Measurements from ENCODE around the gene ZNF660.
"Not testable (repeated sequence)": the region's sequence is repeated elsewhere in the genome, so short reads cannot be mapped to it uniquely, and the experiment has no call there.

ZNF660 gene

GRCh38 chr3:44584646-44585501 lies at the start of gene ZNF660:
ZNF660 (plus strand) TSS chr3:44584964; CDS start chr3:44594194, 9,230 bp downstream.
- no peak for DNase-seq (ENCODE audit: low read depth in 2 of 2)

- DNase-seq (ENCODE audit: low read depth in 2 of 2), result no peak
Measured at GRCh38 chr3:44535364-44535763, 49.4 kb upstream of the ZNF660 start.

GRCh38 chr3:44544811-44545210 lies 40.0 kb upstream of the ZNF660 start:
- not testable (repeated sequence) for DNase-seq (ENCODE audit: low read depth in 2 of 2)

DNA sequence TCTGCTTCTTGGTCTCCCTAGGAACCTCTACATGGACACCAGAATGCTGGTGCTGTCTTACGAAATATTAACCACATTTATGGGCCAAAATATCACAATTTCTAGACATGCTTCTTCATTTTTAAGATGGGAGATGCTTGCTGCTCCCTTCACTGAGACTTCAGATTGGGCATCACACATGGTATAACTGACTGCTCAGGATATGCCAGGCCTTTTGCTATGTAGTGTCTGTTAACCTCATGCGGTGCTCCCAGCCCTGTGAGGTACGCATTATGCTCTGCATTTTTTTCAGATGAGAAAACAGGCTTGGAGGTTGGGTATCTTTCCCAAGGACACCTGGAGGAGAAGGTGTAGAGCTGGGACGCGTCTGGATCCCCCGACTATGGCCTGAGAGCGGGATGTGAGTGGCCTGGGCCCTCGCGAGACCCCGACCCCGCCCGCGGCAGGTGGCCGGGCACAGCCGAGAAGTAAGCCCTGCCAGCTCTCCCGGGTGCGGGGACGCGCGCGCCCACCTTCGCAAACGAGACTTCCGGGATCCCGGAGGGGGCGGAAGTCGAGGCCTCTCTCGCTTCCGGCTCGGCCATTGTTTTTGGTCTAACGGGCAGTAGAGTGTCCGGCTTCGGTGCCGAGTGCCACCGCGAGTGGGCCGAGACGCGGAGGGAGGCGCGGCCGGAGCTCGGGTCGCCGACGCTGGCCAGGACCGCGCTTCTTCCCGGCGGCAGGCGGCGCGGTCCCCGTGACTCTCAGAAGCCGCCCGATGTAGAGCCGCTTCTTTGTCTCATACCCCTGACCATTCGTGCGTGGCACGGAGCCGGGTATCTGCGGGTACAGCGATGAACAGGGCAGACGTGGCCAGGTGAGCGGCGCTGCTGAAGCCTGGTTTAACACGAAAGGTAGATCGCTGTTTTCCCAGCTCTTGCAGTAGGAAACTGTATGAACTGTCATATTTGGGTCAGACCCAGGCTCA lies 29.9 kb upstream of the ZNF660 start, which contains the start of gene ZKSCAN7:
Gene ZKSCAN7, plus strand, starts transcription at position 568 of the 967 bp plus-strand sequence. CDS start 1,855 bp downstream, outside the sequence.
- peak in 1 of 2 donors; percentile 28 for DNase-seq (ENCODE audit: low read depth in 2 of 2)

DNA sequence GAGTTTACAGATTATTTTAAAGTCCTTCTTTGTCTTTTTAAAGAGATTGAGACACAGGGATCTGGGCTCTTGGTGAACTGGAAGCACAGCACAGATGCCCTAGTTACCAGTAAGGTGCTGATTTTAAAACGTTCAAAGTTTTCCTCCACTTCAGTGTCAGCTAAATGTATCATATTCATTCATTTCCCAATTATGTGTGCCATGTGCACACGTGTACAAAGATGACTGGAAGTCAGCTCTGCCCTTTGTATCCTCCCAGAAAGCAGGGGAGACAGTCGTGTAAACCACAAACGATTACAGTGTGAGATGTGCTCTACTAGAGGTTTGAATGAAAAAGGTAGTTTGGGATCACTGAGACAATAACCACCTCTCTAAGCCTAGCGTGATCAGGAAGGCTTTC lies 29.0 kb upstream of the ZNF660 start:
- no peak for DNase-seq (ENCODE audit: low read depth in 2 of 2)

GRCh38 chr3:44557074-44557473 lies 27.7 kb upstream of the ZNF660 start:
- DNase-seq (ENCODE audit: low read depth in 2 of 2), result no peak

DNA sequence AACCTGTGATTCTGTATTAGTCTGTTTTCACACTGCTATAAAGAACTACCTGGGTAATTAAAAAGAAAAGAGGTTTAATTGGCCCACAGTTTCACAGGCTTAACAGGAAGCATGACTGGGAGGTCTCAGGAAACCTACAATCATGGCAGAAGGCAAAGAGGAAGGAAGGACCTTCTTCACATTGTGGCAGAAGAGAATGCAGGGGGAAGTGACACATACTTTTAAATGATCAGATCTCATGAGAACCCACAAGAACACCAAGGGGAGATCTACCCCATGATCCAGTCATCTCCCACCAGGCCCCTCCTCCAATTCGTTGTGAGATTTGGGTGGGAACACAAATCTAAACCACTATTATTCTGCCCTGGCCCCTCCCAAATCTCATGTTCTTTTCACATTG lies 23.7 kb upstream of the ZNF660 start:
- no peak for DNase-seq (ENCODE audit: low read depth in 2 of 2)

GRCh38 chr3:44562147-44562546 lies 22.6 kb upstream of the ZNF660 start:
- DNase-seq (ENCODE audit: low read depth in 2 of 2), result no peak

DNA sequence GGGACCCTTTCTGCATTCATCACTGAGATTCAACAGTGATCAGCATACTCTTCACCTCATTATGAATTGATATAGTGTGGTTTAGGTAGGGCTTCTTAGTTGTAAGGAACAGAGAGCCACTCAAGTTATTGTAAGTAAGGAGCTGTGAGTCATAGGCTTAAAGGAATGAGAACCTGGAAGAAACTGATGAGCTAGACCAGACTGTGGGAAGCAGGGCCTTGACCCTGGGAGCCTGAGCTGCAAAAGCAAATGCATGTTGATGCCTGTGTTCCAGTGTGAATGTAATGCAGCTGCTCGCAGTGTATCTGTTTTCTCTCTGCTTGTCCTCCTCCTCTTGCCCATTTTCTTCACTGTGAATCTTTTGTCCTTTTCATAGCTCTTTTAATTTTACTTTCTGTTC lies 16.2 kb upstream of the ZNF660 start:
- DNase-seq (ENCODE audit: low read depth in 2 of 2), result no peak

- no peak for DNase-seq (ENCODE audit: low read depth in 2 of 2)
Measured at GRCh38 chr3:44571024-44571423, 13.7 kb upstream of the ZNF660 start.

DNA sequence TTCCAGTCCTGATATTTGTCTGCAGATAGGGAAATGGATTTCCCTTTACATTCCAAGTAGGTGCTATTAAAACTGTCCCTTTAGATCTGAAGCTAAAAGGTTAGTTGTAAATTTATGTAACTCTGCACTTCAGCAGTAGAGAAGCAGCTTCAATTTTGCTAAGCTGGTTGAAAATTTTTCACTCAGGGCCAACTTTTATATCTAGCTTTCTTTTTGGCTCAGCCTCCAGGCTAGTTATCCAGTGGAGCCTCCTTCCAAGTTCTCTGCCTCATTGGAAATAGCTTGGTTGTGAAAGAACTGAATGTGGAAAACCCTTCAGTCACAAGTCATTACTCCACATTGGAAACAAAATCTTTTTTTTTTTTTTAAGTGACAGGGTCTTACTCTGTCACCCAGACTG lies 8.2 kb upstream of the ZNF660 start:
- no peak for DNase-seq (ENCODE audit: low read depth in 2 of 2)

GRCh38 chr3:44577354-44577952 lies 7.3 kb upstream of the ZNF660 start:
- not testable (repeated sequence) for DNase-seq (ENCODE audit: low read depth in 2 of 2)

GRCh38 chr3:44578316-44578715 lies 6.4 kb upstream of the ZNF660 start:
- DNase-seq (ENCODE audit: low read depth in 2 of 2), result not testable (repeated sequence)

DNA sequence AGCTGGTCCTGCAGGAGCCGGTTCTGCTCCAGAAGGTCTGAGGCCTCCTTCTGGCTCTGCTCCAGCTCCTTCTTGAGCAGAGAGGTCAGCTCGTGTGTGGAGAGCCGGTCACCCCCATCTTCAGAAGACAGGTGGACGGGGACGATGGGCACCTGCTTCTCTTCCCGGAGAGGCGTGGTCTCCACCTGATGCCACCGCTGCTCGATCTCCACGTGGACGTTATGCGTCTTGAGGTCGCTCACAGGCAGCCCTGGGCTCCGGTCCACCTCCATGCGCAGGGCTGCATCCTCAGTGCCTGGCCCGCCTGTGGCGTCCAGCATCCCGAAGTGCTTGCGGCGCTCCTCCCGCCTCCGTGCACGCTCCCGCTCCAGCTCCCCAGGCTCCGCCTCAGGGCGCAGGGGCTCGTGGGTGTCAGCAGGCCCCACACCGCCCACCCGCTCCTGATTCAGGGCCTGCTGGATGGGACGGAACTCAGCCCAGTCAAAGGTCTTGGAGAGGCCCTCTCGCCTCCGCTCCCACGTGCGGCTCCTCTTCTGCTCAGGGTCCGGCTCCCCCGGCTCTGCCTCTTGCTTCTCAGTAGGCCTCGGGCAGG lies 5.7 kb upstream of the ZNF660 start:
- DNase-seq (ENCODE audit: low read depth in 2 of 2), result not testable (repeated sequence)

DNA sequence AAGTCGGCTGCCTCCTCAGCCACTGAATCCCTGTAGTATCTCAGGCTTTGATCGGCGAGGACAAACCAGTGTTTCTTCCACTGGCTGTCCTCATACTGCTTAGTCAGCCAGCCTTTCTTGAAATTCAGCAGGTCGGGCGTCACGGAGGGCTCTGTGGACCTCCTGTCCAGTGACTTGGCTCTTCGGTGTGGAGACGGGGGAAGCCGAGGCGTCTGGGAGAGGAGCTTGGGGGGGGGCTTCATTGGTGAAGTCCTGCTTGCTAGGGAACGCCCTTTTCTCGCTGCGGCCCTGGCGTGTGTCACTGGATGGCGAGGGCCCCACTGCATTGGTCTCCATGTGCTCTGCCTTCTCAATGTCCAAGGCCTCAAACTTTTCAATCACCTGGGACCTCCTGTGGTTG lies 5.0 kb upstream of the ZNF660 start:
- DNase-seq (ENCODE audit: low read depth in 2 of 2), result not testable (repeated sequence)

GRCh38 chr3:44580971-44581370 lies 3.8 kb upstream of the ZNF660 start:
- DNase-seq (ENCODE audit: low read depth in 2 of 2), result not testable (repeated sequence)

- DNase-seq (ENCODE audit: low read depth in 2 of 2), result no peak
Measured at GRCh38 chr3:44596621-44597020, 11.9 kb downstream of the ZNF660 start.

GRCh38 chr3:44601749-44602148 lies 17.0 kb downstream of the ZNF660 start:
- DNase-seq (ENCODE audit: low read depth in 2 of 2), result no peak

DNA sequence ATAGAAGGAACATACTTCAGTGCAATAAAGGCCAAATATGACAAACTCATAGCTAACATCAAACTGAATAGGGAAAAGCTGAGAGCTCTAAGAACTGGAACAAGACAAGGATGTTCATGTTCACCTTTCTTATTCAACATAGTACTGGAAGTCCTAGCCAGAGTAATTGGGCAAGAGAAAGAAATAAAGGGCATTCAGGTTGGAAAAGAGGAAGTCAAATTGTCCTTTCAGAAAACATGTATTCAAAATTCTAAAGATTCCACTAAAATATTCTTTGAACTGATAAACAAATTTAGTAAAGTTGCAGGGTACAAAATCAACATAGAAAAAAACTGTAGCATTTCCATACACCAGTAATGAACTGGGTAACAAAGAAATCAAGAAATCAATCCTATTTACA lies 27.9 kb downstream of the ZNF660 start:
- DNase-seq (ENCODE audit: low read depth in 2 of 2), result no peak

- DNase-seq (ENCODE audit: low read depth in 2 of 2), result peak in 1 of 2 donors; percentile 25
Measured at GRCh38 chr3:44624749-44625480, 40.2 kb downstream of the ZNF660 start, which contains the start of gene ZNF197. ZNF197 (plus strand) TSS chr3:44625036; CDS start chr3:44629155, 4,119 bp downstream.

- DNase-seq (ENCODE audit: low read depth in 2 of 2), result no peak
Measured at GRCh38 chr3:44628716-44629115, 44.0 kb downstream of the ZNF660 start.
